GM19025 (cell line): ENCODE data around the gene SS18L1.

Source experiments
- ATAC-seq: cut with Tn5 transposase; IDR thresholded peaks from one replicate; pipeline ENCODE4 v1.9.1; 2021; ENCODE audit warnings: mild to moderate bottlenecking, low read depth, moderate library complexity; ENCODE audit not compliant: unreplicated experiment

Gene SS18L1

GRCh38 chr20:62151835-62152364 lies 8.3 kb downstream of the SS18L1 start:
- ATAC-seq, result no peak

- no peak for ATAC-seq
Observed at GRCh38 chr20:62155428-62156253, 12.1 kb downstream of the SS18L1 start.

GRCh38 chr20:62156254-62156556 lies 12.6 kb downstream of the SS18L1 start:
- ATAC-seq, result no peak

- no peak for ATAC-seq
Observed at GRCh38 chr20:62156592-62157386, 13.2 kb downstream of the SS18L1 start.

GRCh38 chr20:62157387-62158087 lies 14.0 kb downstream of the SS18L1 start:
- ATAC-seq, result no peak

GRCh38 chr20:62158088-62158400 lies 14.5 kb downstream of the SS18L1 start:
- no peak for ATAC-seq

- no peak for ATAC-seq
Observed at GRCh38 chr20:62158541-62158940, 15.0 kb downstream of the SS18L1 start.

- ATAC-seq, result no peak
Observed at GRCh38 chr20:62159052-62159451, 15.5 kb downstream of the SS18L1 start.

- ATAC-seq, result peak; percentile 59
Observed at GRCh38 chr20:62159839-62160238, 16.3 kb downstream of the SS18L1 start.

- no peak for ATAC-seq
Observed at GRCh38 chr20:62160253-62160652, 16.7 kb downstream of the SS18L1 start.

GRCh38 chr20:62160876-62161275 lies 17.3 kb downstream of the SS18L1 start:
- no peak for ATAC-seq

GRCh38 chr20:62161347-62161746 lies 17.8 kb downstream of the SS18L1 start:
- no peak for ATAC-seq

- no peak for ATAC-seq
Observed at GRCh38 chr20:62162765-62163484, 19.4 kb downstream of the SS18L1 start.

GRCh38 chr20:62163485-62163865 lies 19.9 kb downstream of the SS18L1 start:
- ATAC-seq, result no peak

GRCh38 chr20:62163986-62164762 lies 20.6 kb downstream of the SS18L1 start:
- no peak for ATAC-seq

GRCh38 chr20:62164879-62165761 lies 21.6 kb downstream of the SS18L1 start:
- ATAC-seq, result no peak

GRCh38 chr20:62165762-62166399 lies 22.3 kb downstream of the SS18L1 start:
- ATAC-seq, result no peak

GRCh38 chr20:62167474-62167873 lies 23.9 kb downstream of the SS18L1 start:
- no peak for ATAC-seq
